Erythroblast (primary cell): ENCODE results near the gene PGPEP1.

Experiments used
- GATA1 ChIP-seq: IDR thresholded peaks from 2 replicates; pipeline ENCODE4 v1.6.1; 2011; ENCODE audit warnings: low read depth, mild to moderate bottlenecking, control low read depth, low read length, moderate library complexity
- POLR2A ChIP-seq: IDR thresholded peaks from 2 replicates; pipeline ENCODE4 v1.6.1; 2011; ENCODE audit warnings: mild to moderate bottlenecking, low read length

DNA sequence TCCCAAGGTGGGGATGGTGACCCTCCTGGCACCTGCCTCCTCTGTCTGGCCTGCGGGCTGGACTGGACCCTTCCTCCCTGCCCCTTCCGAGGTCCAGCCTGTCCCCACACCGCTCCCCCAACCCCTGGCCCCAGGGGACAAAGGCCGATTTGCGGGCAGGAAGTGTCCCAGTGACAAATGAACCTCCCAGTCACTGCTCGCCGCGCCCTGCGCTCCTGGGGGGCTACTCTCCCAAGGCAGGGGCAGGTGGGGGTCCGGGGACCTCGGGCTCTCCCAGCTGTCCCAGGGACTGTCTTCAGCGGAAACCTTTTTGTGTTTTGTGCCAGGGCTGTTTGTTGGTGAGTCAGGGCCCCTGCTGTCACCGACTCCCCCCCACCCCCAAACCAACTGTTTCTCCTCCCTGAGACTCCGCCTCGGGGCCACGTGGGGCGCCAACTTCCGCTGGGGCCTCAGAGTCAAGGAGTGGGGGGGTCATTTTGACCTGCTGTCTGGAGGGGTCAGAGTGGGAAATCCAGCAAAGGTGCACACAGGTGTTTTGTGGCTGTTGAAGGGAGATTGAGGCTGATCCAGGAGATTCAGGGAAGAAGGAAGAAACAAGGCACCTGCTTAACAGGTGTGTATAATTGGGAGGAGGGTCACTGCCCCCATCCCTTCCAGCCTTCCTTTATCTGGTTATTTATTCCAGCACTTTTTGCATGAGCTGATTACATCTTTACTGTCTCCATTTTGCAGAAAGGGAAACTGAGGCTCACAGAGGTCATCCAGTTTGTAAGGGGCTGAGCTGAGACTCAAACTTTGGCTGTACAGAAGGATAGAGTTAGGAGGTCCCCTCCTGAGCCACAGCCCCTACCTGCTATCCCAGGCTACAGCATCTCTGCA lies 831 bp downstream of the PGPEP1 start:
- TF ChIP-seq POLR2A, result no peak
- no peak for TF ChIP-seq GATA1
